Heart right ventricle (tissue), 16 donors: ENCODE results near the gene PLEKHN1. TPM values are rescaled to one million over a fixed set of nuclear protein-coding genes. Genes with fewer than 3 reads are reported as not detected.

ENCODE experiments used
- ATAC-seq, 8 donors: fragments of 200-7000 bp; cut with Tn5 transposase; one replicate each; pipeline ENCODE4 v1.9.1; 2020; ENCODE audit warnings: mild to moderate bottlenecking in 8 of 8, moderate library complexity in 8 of 8, moderate number of reproducible peaks in 1 of 8
- DNase-seq, 2 donors: peaks; one replicate each; pipeline ENCODE4 v3.0.0-alpha.2; 2020
- H3K27ac ChIP-seq, 10 donors: fragments of 200-600 bp; sonication (generic) in 2 of 10; one replicate each; pipeline versions ENCODE4 v1.5.0 to v1.8.0; 2020 to 2022; ENCODE audit warnings: mild to moderate bottlenecking in 3 of 10
- H3K27me3 ChIP-seq, 7 donors: fragments of 200-600 bp; one replicate each; pipeline ENCODE4 v1.8.0; 2021 to 2022; ENCODE audit warnings: mild to moderate bottlenecking in 2 of 7
- H3K36me3 ChIP-seq, 9 donors: fragments of 200-600 bp; sonication (generic) in 1 of 9; one replicate each; pipeline versions ENCODE4 v1.5.0 to v1.8.0; 2020 to 2022; ENCODE audit warnings: mild to moderate bottlenecking in 2 of 9
- H3K4me1 ChIP-seq, 9 donors: fragments of 200-600 bp; sonication (generic) in 1 of 9; one replicate each; pipeline versions ENCODE4 v1.5.0 to v1.8.0; 2020 to 2022; ENCODE audit warnings: mild to moderate bottlenecking in 4 of 9
- H3K4me3 ChIP-seq, 10 donors: fragments of 200-600 bp; sonication (generic) in 2 of 10; one replicate each; pipeline versions ENCODE4 v1.5.0 to v1.8.0; 2020 to 2022; ENCODE audit warnings: mild to moderate bottlenecking in 7 of 10, moderate library complexity in 2 of 10
- H3K9me3 ChIP-seq, 11 donors: fragments of 200-600 bp in 10 of 11; sonication (generic) in 2 of 11; one replicate each; pipeline versions ENCODE4 v1.5.0 to v1.8.0; 2013 to 2022; ENCODE audit warnings: mild to moderate bottlenecking in 2 of 11, control low read depth in 1 of 11, moderate library complexity in 1 of 11
- CTCF ChIP-seq, 9 donors: fragments of 200-600 bp; sonication (generic) in 2 of 9; IDR thresholded peaks; one replicate each; pipeline versions ENCODE4 v1.5.0 to v1.8.0; 2021 to 2022; ENCODE audit warnings: antibody characterized with exemption in 9 of 9, mild to moderate bottlenecking in 5 of 9, moderate library complexity in 1 of 9
- WGBS, 2 donors: extraction: QIAGEN DNeasy Blood & Tissue Kit; methylation state at CpG; one replicate each; pipeline ENCODE4 v1.1.7; 2013; ENCODE audit warnings: inconsistent platforms in 1 of 2; 5-methylcytosine and 5-hydroxymethylcytosine counted together
- intact Hi-C, 10 donors: fragments of 100-400 bp; cut with DNase I; formaldehyde crosslinking; loops; one replicate each; pipeline versions ENCODE4 v1.11.1 to v1.14.2; 2022
- polyA plus RNA-seq, 2 donors: library from polyadenylated mRNA; stranded (reverse); fragments of 200-250 nt; gene quantifications; one replicate each; pipeline ENCODE4 v1.2.3, GENCODE V29; 2013
- total RNA-seq, 10 donors: library from RNA; stranded (reverse); fragmentation: NEBNext Ultra II Directional in 3 of 10; extraction: Animal tissue kit (Norgen Biotek cat#: 25700) in 3 of 10; gene quantifications; one replicate each; pipeline versions ENCODE4 v1.2.1 to v1.2.4, GENCODE V29; 2021 to 2023
- donor health status: Arrhythmogenic right ventricular cardiomyopathy.
- donor health status: ischemic (EF 13 %, LVEDD 7.1; RV severe dilation, severe dysfunction).
- donor health status: healthy with polysubstance abuse.
- donor health status: DM: no; HTN: yes; CAD: no.
- donor health status: DM: no; HTN: no; CAD: no.
- donor health status: ischemic (EF 25% LVEDD 6.9; RV normal size, moderate dysfunction).
- donor health status: ischemic (EF 25% LVEDD 5.7; RV mildly dilated, moderate dysfunction).
- donor health status: healthy.
- donor health status: DM: yes; HTN: yes; CAD: no.
- donor health status: Ischemic cardiomyopathy.
- donor health status: ischemic (EF 35%, LVEDD 5.7; RV mildly dilated, moderate dysfunction).
- donor health status: nonischemic (EF 11% LVEDD 7.7; RV severe dilation, severe dysfunction).
- donor health status: DM: yes; HTN: yes; CAD: no.
- donor health status: PGD.
- donor health status: ischemic (EF 29% LVEDD 5.4; RV normal size, mild dysfunction).
- donor health status: nonischemic (EF 23%, LVEDD 6.1; RV moderate dilation, normal function).

PLEKHN1 gene
- total and polyA plus RNA-seq, 12 donors = 0.13 to 0.37 (median 0.29) TPM; not detected in 8

DNA sequence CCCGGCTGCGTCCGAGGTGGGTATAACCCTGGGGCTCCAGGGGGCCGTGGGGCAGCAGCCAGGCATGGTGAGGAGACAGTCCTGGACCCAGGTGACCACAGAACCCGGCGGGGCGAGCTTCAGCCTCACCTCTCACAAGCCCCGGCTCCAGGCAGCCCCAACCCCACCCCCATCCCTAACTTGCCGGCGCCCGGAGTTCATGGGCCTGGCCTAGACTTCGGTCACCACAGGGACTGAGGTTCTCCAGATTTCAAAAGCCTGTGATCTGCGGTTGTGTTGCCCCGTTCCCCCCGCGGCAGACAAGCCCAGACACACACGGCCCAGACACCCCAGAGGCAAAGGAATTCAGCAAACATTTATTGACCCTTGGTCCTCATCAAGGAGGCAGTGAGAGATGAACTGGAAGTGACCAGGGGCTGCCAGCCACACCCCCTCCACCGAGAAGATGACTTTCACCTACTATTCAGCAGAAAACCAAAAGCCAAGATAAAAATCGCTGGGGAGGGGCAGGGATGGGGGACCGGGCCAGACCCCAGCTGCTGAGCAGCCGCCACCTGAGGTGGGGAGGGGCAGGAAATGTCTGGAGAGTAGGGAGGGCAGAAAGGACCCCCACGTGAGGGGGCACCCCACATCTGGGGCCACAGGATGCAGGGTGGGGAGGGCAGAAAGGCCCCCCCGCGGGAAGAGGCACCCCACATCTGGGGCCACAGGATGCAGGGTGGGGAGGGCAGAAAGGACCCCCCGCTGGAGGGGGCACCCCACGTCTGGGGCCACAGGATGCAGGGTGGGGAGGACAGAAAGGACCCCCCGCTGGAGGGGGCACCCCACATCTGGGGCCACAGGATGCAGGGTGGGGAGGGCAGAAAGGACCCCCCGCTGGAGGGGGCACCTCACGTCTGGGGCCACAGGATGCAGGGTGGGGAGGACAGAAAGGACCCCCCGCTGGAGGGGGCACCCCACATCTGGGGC is 29.7 kb downstream of the PLEKHN1 start:
- Histone ChIP-seq H3K36me3 (peaks cover 0 to 9% (median 0%) of the 10 kb centered on the region in 9 donors), H3K4me3 (no peak overlapping the region), H3K27ac (no peak overlapping the region), H3K9me3 (peaks cover 0 to 14% (median 4%) of the 10 kb centered on the region in 11 donors), H3K4me1 (peaks cover 0 to 26% (median 13%) of the 10 kb centered on the region in 9 donors), H3K27me3 (peaks cover 0 to 71% (median 0%) of the 10 kb centered on the region in 7 donors)
- WGBS, 2 donors = 48% methylated on average over 27 to 30 of the region's 30 CpGs
- TF ChIP-seq CTCF (IDR thresholded peaks at IDR 0.05) = no peak
- intact Hi-C loops = no loop called here
- ATAC-seq (no peak), DNase-seq (peak in 1 of 2 donors; percentile 11)

- 71% methylated on average over 23 to 24 of the region's 24 CpGs for WGBS, 2 donors
- no peak for TF ChIP-seq CTCF (IDR thresholded peaks at IDR 0.05)
- peaks cover 0 to 34% (median 21%) of the 10 kb centered on the region in 9 donors for H3K4me1 ChIP-seq
- no peak for DNase-seq
- peaks cover 0 to 77% (median 0%) of the 10 kb centered on the region in 7 donors for H3K27me3 ChIP-seq
- H3K27ac ChIP-seq = peak overlapping the region in 2 of 10 donors; percentile 100
- H3K9me3 ChIP-seq = peaks cover 0 to 6% (median under 1%) of the 10 kb centered on the region in 11 donors
- H3K4me3 ChIP-seq = peak overlapping the region in 5 of 10 donors; percentile 73 to 88 (median 80)
- intact Hi-C loops = no loop called here
- peaks cover 0 to 9% (median 0%) of the 10 kb centered on the region in 9 donors for H3K36me3 ChIP-seq
- no peak for ATAC-seq
Observed at GRCh38 chr1:996851-997712, 30.8 kb downstream of the PLEKHN1 start.

GRCh38 chr1:997713-997992 is 31.4 kb downstream of the PLEKHN1 start:
- H3K27ac ChIP-seq = peak overlapping the region in 3 of 10 donors; percentile 100

More at GRCh38 chr1:997713-997992, 31.4 kb downstream of the PLEKHN1 start:
- TF ChIP-seq CTCF (IDR thresholded peaks at IDR 0.05) = no peak
- peak overlapping the region in 7 of 10 donors; percentile 64 to 88 (median 79) for H3K4me3 ChIP-seq
- ATAC-seq = no peak
- peaks cover 0 to 37% (median 21%) of the 10 kb centered on the region in 9 donors for H3K4me1 ChIP-seq
- peaks cover 0 to 9% (median 0%) of the 10 kb centered on the region in 9 donors for H3K36me3 ChIP-seq
- 75 to 84% methylated on average over 3 of the region's 3 CpGs for WGBS, 2 donors
- peaks cover 0 to 80% (median 0%) of the 10 kb centered on the region in 7 donors for H3K27me3 ChIP-seq
- H3K9me3 ChIP-seq = peaks cover 0 to under 1% (median 0%) of the 10 kb centered on the region in 11 donors
- no peak for DNase-seq
- intact Hi-C loops = no loop called here
